Measurements from ENCODE around the gene TPGS2.

DNA sequence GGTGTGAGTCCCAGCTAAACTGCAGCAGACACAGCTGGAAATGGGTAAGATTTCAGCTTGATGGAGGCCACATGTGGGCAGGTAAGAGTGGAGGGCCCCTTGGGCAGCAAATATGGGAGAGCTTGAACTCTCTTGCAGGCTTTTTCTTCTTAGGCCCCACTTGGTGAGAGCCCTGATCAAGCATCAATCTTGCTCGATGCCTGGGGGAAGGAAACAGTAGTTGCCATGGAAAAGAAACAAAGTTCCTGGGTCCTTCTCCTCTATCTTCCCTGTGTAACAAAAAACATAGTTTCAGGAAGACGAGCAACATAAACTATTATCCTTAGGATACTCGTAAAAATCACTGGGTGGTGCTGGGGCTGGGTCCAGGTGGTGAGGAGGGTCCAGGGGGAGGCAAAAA is 43.0 kb upstream of the TPGS2 start:
- TF ChIP-seq CTCF (IDR thresholded peaks at IDR 0.05), result no peak
- no peak for TF ChIP-seq POLR2AphosphoS5 (IDR thresholded peaks at IDR 0.05)

Measured in suprapubic skin (tissue), 3 donors.